GM12865 (cell line): Measurements from ENCODE around the gene USP6NL.

Experiments
- DNase-seq: peaks from one replicate; pipeline ENCODE4 v3.0.0; 2010; ENCODE audit warnings: low read depth
- H3K4me3 ChIP-seq: 2 replicates; pipeline ENCODE4 v1.5.1; 2011; ENCODE audit warnings: mild to moderate bottlenecking, low read depth, low read length, control low read depth
- CTCF ChIP-seq: IDR thresholded peaks from 2 replicates; pipeline ENCODE4 v1.5.1; 2011; ENCODE audit warnings: low read length, control low read depth, low read depth, inconsistent platforms; ENCODE audit not compliant: insufficient read depth; ENCODE audit errors: missing control alignments

Gene USP6NL

GRCh38 chr10:11594589-11595394 lies 16.7 kb downstream of the USP6NL start:
- no peak for DNase-seq
- no peak for TF ChIP-seq CTCF
- no peak overlapping the region for H3K4me3 ChIP-seq

- no peak overlapping the region for H3K4me3 ChIP-seq
- no peak for DNase-seq
- no peak for TF ChIP-seq CTCF
Observed at GRCh38 chr10:11593612-11594011, 17.8 kb downstream of the USP6NL start.

DNA sequence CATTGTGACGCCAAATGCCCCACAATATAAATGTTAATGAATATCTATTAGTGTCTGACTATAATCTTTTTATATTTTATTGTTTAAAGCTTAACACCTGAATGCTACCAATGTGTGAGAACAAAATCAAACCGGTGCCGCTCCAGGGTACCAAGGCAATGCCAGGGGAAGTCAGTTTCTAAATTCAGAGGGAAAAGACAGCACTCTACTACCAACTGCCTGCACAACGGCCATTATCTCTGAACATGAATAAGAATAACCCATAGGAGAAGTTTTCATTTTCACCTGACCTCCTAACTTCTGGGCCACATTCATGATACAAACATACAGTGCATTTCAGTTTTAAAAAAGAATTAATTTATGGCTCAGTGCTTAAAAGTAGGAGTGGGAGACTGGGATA lies 21.7 kb downstream of the USP6NL start:
- DNase-seq: no peak
- no peak for TF ChIP-seq CTCF
- no peak overlapping the region for H3K4me3 ChIP-seq

GRCh38 chr10:11588873-11589574 lies 22.4 kb downstream of the USP6NL start:
- TF ChIP-seq CTCF: no peak
- no peak overlapping the region for H3K4me3 ChIP-seq
- no peak for DNase-seq

GRCh38 chr10:11587722-11588259 lies 23.7 kb downstream of the USP6NL start:
- DNase-seq: no peak
- TF ChIP-seq CTCF: no peak
- no peak overlapping the region for H3K4me3 ChIP-seq

DNA sequence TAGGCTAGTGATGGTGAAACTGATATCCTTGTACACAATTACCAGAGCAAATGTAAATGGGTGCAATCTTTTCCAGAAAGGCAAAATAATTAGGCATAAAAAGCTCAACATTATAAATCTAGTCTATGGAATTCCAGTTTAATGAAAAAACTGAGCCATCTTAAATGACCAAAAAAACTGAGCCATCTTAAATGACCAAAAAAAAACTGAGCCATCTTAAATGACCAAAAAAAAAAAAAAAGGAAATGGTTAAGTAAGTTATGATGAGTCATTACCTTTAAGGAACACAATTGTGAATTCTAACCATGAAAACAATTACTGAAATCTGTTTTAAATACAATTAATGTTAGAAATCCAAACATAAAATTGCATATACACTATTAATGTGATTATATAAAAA lies 25.3 kb downstream of the USP6NL start:
- no peak for DNase-seq
- no peak for TF ChIP-seq CTCF
- no peak overlapping the region for H3K4me3 ChIP-seq
